ACC112 (cell line): Measurements from ENCODE around the gene TAOK3.

Experiments used
- H2AFZ ChIP-seq: fragments of 200-600 bp; sonication (generic); one replicate; pipeline ENCODE4 v1.6.0; 2017; ENCODE audit warnings: antibody characterized with exemption, low read length; ENCODE audit not compliant: unreplicated experiment
- H3K27ac ChIP-seq: fragments of 200-600 bp; sonication (generic); 2 replicates; pipeline ENCODE4 v1.5.1; 2014; ENCODE audit warnings: low read depth, mild to moderate bottlenecking, antibody characterized with exemption, low read length, moderate library complexity
- H3K27me3 ChIP-seq: fragments of 200-600 bp; sonication (generic); 2 replicates; pipeline ENCODE4 v1.6.1; 2014; ENCODE audit warnings: mild to moderate bottlenecking, antibody characterized with exemption, low read length, moderate library complexity, mixed read lengths; ENCODE audit not compliant: insufficient read depth
- H3K36me3 ChIP-seq: fragments of 200-600 bp; sonication (generic); 2 replicates; pipeline ENCODE4 v1.6.1; 2016; ENCODE audit warnings: mild to moderate bottlenecking, antibody characterized with exemption, low read length, moderate library complexity, mixed read lengths; ENCODE audit not compliant: insufficient read depth
- H3K4me1 ChIP-seq: fragments of 200-600 bp; sonication (generic); one replicate; pipeline ENCODE4 v1.6.1; 2016; ENCODE audit warnings: low read length, mixed read lengths; ENCODE audit not compliant: insufficient read depth, unreplicated experiment, control insufficient read depth
- H3K4me3 ChIP-seq: fragments of 200-600 bp; sonication (generic); 2 replicates; pipeline ENCODE4 v1.5.1; 2014; ENCODE audit warnings: mild to moderate bottlenecking, low read depth, low read length
- H3K79me2 ChIP-seq: fragments of 200-600 bp; sonication (generic); one replicate; pipeline ENCODE4 v1.6.0; 2016; ENCODE audit warnings: low read length; ENCODE audit not compliant: control insufficient read depth, unreplicated experiment, insufficient read depth

The TAOK3 gene

DNA sequence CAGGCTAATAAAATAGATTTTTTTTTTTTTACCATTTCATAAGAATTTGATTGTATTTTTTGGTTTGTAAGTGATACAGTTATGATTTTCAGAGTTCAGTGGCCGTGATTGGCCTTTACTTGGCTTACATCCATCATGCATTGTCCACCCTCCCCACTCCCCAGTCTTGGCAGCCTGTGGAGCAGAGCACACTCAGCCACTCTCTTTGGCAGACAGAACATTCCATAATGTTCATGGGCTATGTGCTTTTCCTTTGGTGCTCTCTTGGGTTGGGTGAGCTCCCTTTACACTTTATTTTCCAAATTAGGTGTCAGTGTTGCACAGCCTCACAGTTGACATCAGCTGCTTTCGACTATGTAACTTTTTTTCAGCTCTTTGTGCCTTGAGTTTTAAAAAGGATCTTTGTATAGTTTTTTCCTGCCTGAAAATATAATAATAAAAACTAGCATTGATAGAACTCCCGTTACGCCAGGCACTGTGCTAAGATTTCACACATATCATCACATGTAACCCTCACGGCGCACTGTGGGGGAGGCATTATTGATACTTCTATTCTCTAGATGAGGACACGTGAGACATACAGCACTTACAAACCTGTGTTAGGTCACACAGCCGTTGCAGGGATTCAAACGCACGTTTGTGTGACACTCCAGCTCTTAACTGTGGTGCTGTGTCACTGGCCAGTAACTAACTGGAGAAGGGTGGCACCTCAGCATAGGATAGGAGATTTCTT lies 25.2 kb upstream of the TAOK3 start:
- Histone ChIP-seq H3K36me3 (peaks cover 6% of the 10 kb centered on the region; the same call in 1 of the 2 replicates), H3K27ac (no peak overlapping the region), H3K4me3 (no peak overlapping the region), H3K4me1 (peaks cover 7% of the 10 kb centered on the region), H3K27me3 (no peaks in the 10 kb centered on the region), H3K79me2 (no peaks in the 10 kb centered on the region), H2AFZ (no peak overlapping the region)

DNA sequence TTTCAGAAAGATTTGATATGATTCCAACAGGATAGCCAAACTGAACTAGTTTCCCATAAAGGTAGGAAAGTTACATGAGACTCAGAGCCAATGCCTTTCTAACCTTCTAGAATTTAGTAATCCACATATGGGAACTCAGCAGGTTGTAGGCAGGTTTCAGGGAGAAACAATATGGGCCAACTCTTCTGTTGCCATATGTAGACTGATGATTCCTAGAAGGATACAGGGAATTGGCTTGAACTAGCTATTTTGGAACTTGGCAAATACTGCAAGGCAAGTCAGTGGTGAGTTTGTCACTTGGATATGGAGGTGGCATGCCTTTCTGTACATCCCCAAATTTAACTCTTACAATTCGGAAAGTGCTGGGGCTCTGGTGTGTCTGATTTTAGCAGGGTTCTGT lies 19.1 kb upstream of the TAOK3 start:
- Histone ChIP-seq H2AFZ (no peak overlapping the region), H3K79me2 (no peaks in the 10 kb centered on the region), H3K36me3 (peaks cover 15% of the 10 kb centered on the region; the same call in 1 of the 2 replicates), H3K27me3 (no peaks in the 10 kb centered on the region), H3K4me3 (no peak overlapping the region), H3K27ac (no peak overlapping the region), H3K4me1 (no peaks in the 10 kb centered on the region)

DNA sequence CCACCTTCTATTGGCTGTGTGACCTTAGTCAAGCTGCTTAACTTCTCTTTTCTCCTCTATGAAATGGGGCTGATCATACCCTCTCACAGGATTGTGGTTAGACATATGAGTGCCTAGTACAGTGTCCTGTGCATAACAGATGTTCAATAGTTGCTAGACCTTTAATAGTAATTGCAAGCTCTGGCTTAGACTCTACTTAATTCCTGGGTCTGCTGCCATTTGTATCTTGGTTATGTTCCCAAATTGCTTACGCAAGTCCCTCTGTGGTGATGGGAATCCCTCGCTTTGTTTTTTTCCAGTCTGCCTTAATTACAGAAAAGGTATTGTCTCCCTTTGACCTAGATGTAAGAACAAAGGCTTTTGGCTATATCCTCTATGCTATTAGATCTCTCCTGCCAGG lies 18.7 kb upstream of the TAOK3 start:
- Histone ChIP-seq H3K36me3 (peaks cover 15% of the 10 kb centered on the region; the same call in 1 of the 2 replicates), H3K79me2 (no peaks in the 10 kb centered on the region), H3K27ac (no peak overlapping the region)

DNA sequence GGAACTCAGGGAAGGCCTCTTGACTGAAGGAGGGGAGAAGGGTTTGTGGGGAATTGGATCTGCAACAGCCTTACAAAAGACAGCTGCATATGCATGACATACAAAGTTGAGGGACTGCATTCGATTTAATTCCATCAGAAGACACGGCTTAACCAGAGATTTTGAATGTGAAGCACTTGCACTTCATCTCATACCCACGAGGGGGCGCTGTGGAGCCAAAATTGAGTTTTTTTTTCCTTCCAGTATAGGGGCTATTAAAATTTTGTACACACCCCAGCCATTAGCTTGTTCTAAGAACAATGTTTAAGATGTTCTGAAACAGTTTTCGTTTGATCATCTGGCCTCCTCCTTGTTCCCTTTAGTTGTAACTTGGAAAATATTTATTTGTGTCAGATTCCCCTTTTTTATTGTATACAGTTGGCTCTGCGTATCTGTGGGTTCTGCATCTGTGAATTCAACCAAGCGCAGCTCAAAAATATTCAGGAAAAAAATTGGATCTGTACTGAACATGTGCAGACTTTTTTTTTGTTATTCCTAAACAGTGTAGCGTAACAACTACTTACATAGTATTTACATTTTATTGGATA lies 5.3 kb upstream of the TAOK3 start:
- Histone ChIP-seq H3K79me2 (peaks cover 34% of the 10 kb centered on the region), H2AFZ (no peak overlapping the region), H3K27me3 (no peaks in the 10 kb centered on the region), H3K36me3 (peaks cover 3% of the 10 kb centered on the region; the same call in 1 of the 2 replicates), H3K4me1 (peaks cover 24% of the 10 kb centered on the region), H3K27ac (peak overlapping the region; percentile 29; the same call in 1 of the 2 replicates), H3K4me3 (peak overlapping the region; percentile 93)

More for the DNA sequence above, 18.7 kb upstream of the TAOK3 start:
- Histone ChIP-seq H3K27me3 (no peaks in the 10 kb centered on the region), H3K4me3 (no peak overlapping the region), H2AFZ (no peak overlapping the region), H3K4me1 (no peaks in the 10 kb centered on the region)

DNA sequence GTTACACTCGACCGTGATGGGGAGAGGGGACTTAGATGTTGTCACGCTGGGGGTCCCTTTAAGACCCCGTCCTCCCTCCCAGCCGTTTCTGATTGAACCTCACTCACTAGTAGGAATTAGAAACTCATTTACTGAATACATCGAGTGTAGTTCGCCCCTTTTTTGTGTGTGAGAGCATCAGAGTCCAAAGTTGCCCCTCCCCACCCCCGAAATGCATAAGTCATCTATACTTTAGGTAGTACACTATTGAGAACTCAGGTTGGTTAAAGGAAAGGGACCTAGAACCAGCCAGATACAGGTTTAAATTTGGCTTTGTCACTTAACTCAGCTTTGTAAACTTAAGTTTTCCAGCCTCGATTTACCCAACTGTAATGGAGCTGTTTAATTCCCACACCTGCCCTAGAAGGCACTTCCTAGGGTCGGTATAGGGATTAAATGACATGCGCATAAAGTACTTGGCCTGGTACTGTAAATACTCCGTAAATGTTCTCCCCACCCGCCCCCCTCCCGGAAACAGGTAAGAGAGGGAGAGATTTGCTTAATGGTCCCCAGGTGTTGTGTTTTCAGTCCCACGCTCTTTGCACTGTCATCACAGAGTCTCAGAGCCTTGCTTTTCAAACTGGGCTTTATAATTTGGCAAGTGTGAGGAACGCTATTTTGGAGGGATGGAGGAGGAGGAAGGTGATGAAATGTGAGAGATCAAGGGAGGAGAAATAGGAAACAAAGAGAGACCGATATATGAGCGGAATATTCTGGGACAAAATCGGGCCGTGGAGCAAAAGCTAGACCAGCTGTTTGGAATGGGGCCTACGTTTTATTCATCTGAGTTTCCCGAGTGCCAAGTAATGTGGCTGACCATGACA lies 4.5 kb upstream of the TAOK3 start:
- Histone ChIP-seq H3K4me3 (peak overlapping the region; percentile 93), H3K4me1 (peaks cover 24% of the 10 kb centered on the region), H3K27me3 (no peaks in the 10 kb centered on the region), H3K79me2 (peaks cover 38% of the 10 kb centered on the region), H3K36me3 (no peaks in the 10 kb centered on the region), H2AFZ (no peak overlapping the region), H3K27ac (peak overlapping the region; percentile 29; the same call in 1 of the 2 replicates)

DNA sequence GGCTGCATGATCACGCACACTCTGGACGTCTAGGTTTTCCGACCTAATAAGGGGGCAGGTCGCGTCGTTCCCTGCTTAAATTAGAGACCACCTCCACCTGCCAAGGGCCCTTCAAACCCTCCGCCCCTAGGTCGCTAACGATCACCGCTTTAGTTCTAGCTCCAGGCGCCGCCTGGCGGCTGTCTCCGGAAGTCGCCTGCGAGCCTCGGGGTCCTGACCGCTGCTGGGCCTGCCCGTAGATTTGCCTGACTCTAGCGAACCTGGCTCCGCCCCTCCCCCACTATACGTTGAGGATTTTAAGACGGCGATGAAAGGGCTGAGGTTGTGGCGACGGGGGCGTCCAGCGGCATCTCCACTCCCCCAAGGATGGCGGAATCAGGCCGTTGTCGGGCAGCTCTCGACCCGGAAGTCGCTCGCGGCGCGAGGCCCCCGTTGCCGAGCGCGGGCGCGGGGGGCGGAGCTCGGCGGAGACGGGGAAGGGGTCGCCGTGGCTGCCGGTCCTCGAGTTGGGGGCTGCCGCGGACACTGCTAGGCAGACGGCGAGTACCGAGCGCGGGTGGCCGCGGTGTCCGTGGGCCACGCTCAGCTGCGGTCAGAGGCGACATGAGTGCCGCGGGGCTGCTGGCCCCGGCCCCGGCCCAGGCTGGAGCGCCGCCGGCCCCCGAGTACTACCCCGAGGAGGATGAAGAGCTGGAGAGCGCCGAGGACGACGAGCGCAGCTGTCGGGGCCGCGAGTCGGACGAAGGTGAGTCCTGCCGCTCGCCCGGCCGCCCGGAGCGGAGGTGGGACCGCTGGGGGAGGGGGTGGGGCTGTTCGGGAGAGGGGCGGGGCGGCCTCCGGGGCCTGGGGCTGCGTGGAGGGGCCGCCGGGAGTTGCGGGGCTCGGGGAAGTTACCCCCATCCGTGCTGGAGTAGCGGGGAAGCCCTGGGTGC lies 3.6 kb upstream of the TAOK3 start, which contains the start of gene SUDS3:
Gene SUDS3 (plus strand): TSS at position 467 of the 932 bp plus-strand sequence. CDS start 137 bp downstream, at position 604.
- H3K36me3 ChIP-seq: no peaks in the 10 kb centered on the region
- peaks cover 24% of the 10 kb centered on the region for H3K4me1 ChIP-seq
- peak within 1 kb of the TSS; percentile 99 for H2AFZ ChIP-seq
- H3K4me3 ChIP-seq: peak within 1 kb of the TSS; percentile 93
- peaks cover 47% of the 10 kb centered on the region for H3K79me2 ChIP-seq
- peak within 1 kb of the TSS; percentile 94 for H3K27ac ChIP-seq
- H3K27me3 ChIP-seq: no peaks in the 10 kb centered on the region

DNA sequence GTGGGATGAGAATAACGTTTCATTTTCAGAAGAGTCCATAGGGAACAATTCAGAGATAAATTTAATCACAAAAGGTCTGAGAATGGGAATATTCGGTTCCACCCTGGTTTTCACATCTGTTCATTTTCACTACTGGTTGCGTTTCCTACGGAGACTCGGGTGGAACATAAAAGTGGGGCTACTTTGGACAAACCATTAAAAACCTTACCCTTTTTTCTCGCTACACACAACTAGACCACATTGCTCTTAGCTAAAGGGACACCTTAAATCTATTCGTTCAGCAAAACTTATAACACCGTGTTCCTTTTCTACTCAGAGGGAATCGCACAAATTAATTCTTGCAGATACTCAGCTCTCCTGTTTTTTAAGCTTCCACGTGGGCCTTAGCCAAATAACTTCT lies 2.6 kb upstream of the TAOK3 start:
- Histone ChIP-seq H3K27ac (peak overlapping the region; percentile 2; the same call in 1 of the 2 replicates), H3K79me2 (peaks cover 55% of the 10 kb centered on the region), H3K4me1 (peaks cover 29% of the 10 kb centered on the region), H2AFZ (peak overlapping the region; percentile 95), H3K27me3 (no peaks in the 10 kb centered on the region), H3K4me3 (peak overlapping the region; percentile 93), H3K36me3 (no peaks in the 10 kb centered on the region)

DNA sequence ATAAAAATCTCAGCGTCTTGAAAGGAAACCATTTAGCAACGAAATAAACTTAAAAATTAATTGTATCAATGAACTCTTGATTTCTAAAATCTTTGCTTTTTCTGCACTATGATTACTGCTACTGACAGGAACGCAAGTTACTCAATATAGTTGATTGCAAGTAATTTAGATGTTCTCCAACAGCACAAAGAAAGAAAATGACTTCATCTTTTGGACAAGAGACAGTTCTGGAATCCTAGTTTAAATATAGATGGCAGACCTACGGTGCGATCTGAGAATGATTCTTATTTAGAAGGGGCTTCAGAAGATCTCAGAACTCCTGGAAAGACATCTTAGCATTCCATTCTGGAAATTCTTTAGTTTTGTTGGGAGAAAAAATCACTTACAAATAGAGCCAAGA lies 2.2 kb upstream of the TAOK3 start:
- Histone ChIP-seq H3K36me3 (no peaks in the 10 kb centered on the region), H3K79me2 (peaks cover 56% of the 10 kb centered on the region), H3K4me3 (peak overlapping the region; percentile 93), H3K27me3 (no peaks in the 10 kb centered on the region), H3K4me1 (peaks cover 32% of the 10 kb centered on the region), H3K27ac (peak overlapping the region; percentile 2; the same call in 1 of the 2 replicates), H2AFZ (peak overlapping the region; percentile 95)

DNA sequence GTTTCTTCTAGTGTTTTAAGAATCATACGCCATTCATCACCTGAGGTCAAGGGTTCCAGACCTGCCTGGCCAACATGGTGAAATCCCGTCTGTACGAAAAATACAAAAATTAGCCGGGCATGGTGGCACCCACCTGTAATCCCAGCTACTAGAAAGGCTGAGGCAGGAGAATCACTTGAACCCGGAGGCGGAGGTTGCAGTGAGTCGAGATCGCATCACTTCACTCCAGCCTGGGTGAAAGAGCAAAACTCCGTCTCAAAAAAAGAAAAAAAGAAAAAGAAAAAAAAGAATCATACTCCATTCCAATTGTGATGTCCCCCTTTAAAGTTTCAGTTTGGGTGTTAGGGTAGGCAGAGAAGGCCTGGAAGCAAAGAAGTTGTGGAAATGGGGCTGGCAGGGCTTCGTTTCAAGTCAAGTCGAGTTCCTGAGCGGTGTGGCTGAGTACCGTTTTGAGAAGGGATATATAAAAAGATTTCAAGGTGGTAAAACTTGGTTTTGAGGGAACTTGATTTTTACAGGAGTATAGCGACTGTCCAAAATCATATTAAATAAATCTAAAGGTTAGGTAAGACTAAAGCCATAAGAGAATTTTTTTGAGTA lies 1.5 kb upstream of the TAOK3 start:
- H3K79me2 ChIP-seq: peaks cover 57% of the 10 kb centered on the region
- peak overlapping the region; percentile 93 for H3K4me3 ChIP-seq
- no peak overlapping the region; the same call in 1 of the 2 replicates for H3K27ac ChIP-seq
- H3K4me1 ChIP-seq: peaks cover 32% of the 10 kb centered on the region
- H2AFZ ChIP-seq: no peak overlapping the region
- no peaks in the 10 kb centered on the region for H3K36me3 ChIP-seq
- H3K27me3 ChIP-seq: no peaks in the 10 kb centered on the region
